HL-60 (cell line): ENCODE data around the gene UBC.
"Not testable (repeated sequence)": the region's sequence is repeated elsewhere in the genome, so short reads cannot be mapped to it uniquely, and the experiment has no call there.

Experiments
- POLR2AphosphoS5 ChIP-seq: IDR thresholded peaks from 2 replicates; pipeline ENCODE4 v1.6.1; 2012; ENCODE audit warnings: low read depth
- TF ChIP-seq, protein P1 (sequence below): IDR thresholded peaks from one replicate; pipeline ENCODE4 v1.5.1; 2011; ENCODE audit warnings: low read length, control low read depth, inconsistent platforms; ENCODE audit not compliant: insufficient read depth

- TF ChIP-seq, protein P1, sequence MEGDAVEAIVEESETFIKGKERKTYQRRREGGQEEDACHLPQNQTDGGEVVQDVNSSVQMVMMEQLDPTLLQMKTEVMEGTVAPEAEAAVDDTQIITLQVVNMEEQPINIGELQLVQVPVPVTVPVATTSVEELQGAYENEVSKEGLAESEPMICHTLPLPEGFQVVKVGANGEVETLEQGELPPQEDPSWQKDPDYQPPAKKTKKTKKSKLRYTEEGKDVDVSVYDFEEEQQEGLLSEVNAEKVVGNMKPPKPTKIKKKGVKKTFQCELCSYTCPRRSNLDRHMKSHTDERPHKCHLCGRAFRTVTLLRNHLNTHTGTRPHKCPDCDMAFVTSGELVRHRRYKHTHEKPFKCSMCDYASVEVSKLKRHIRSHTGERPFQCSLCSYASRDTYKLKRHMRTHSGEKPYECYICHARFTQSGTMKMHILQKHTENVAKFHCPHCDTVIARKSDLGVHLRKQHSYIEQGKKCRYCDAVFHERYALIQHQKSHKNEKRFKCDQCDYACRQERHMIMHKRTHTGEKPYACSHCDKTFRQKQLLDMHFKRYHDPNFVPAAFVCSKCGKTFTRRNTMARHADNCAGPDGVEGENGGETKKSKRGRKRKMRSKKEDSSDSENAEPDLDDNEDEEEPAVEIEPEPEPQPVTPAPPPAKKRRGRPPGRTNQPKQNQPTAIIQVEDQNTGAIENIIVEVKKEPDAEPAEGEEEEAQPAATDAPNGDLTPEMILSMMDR, result not testable (repeated sequence)
- TF ChIP-seq POLR2AphosphoS5, result not testable (repeated sequence)
Measured at GRCh38 chr12:124887766-124888165, 26.7 kb downstream of the UBC start.
